ENCODE measurements around the gene VARS2.
A peak's percentile ranks its signal among the peaks of the same experiment; 100 is the strongest.

VARS2 gene

GRCh38 chr6:30928677-30929076 lies 14.6 kb downstream of the VARS2 start:
- DNase-seq (ENCODE audit: low spot score): no peak

- no peak for DNase-seq (ENCODE audit: low spot score)
Observed at GRCh38 chr6:30930506-30930905, 16.5 kb downstream of the VARS2 start.

- no peak for DNase-seq (ENCODE audit: low spot score)
Observed at GRCh38 chr6:30931272-30931671, 17.2 kb downstream of the VARS2 start.

- DNase-seq (ENCODE audit: low spot score): no peak
Observed at GRCh38 chr6:30931969-30932645, 18.1 kb downstream of the VARS2 start, which contains the start of gene SFTA2. Gene SFTA2 (minus strand): TSS chr6:30932170. CDS start chr6:30932096, 74 bp downstream.

GRCh38 chr6:30932665-30933365 lies 18.8 kb downstream of the VARS2 start:
- no peak for DNase-seq (ENCODE audit: low spot score)

GRCh38 chr6:30935018-30935417 lies 21.0 kb downstream of the VARS2 start:
- DNase-seq (ENCODE audit: low spot score): no peak

- no peak for DNase-seq (ENCODE audit: low spot score)
Observed at GRCh38 chr6:30937265-30937664, 23.2 kb downstream of the VARS2 start.

GRCh38 chr6:30938730-30939129 lies 24.7 kb downstream of the VARS2 start:
- no peak for DNase-seq (ENCODE audit: low spot score)

- no peak for DNase-seq (ENCODE audit: low spot score)
Observed at GRCh38 chr6:30939473-30939872, 25.4 kb downstream of the VARS2 start.

GRCh38 chr6:30940361-30940986 lies 26.4 kb downstream of the VARS2 start, which contains the start of gene MUCL3:
Gene MUCL3 (plus strand): TSS chr6:30940973. CDS start chr6:30941000, 27 bp downstream.
- DNase-seq (ENCODE audit: low spot score): no peak

GRCh38 chr6:30942338-30943060 lies 28.5 kb downstream of the VARS2 start:
- peak; percentile 90 for DNase-seq (ENCODE audit: low spot score)

- no peak for DNase-seq (ENCODE audit: low spot score)
Observed at GRCh38 chr6:30944051-30944450, 30.0 kb downstream of the VARS2 start.

GRCh38 chr6:30945281-30945680 lies 31.2 kb downstream of the VARS2 start:
- no peak for DNase-seq (ENCODE audit: low spot score)

GRCh38 chr6:30947231-30947630 lies 33.2 kb downstream of the VARS2 start:
- DNase-seq (ENCODE audit: low spot score): no peak

- DNase-seq (ENCODE audit: low spot score): no peak
Observed at GRCh38 chr6:30948811-30949210, 34.8 kb downstream of the VARS2 start.

GRCh38 chr6:30951907-30952469 lies 38.0 kb downstream of the VARS2 start:
- no peak for DNase-seq (ENCODE audit: low spot score)

- DNase-seq (ENCODE audit: low spot score): no peak
Observed at GRCh38 chr6:30954631-30955366, 40.8 kb downstream of the VARS2 start.

GRCh38 chr6:30955367-30956042 lies 41.5 kb downstream of the VARS2 start:
- peak; percentile 66 for DNase-seq (ENCODE audit: low spot score)

GRCh38 chr6:30957716-30958115 lies 43.7 kb downstream of the VARS2 start:
- no peak for DNase-seq (ENCODE audit: low spot score)

- DNase-seq (ENCODE audit: low spot score): peak; percentile 36
Observed at GRCh38 chr6:30960907-30961673, 47.1 kb downstream of the VARS2 start.

All from AG08396 (cell line).